OCI-LY1 (cell line): ENCODE measurements around the gene KCNH6.

Experiments
- H2AFZ ChIP-seq: fragments of 200-600 bp; sonication (generic), shearing (Covaris generic); 2 replicates; pipeline ENCODE4 v1.6.0; 2014; ENCODE audit warnings: antibody characterized with exemption, mild to moderate bottlenecking, low read length
- H3F3A ChIP-seq: fragments of 200-600 bp; sonication (generic), shearing (Covaris generic); 2 replicates; pipeline ENCODE4 v1.6.0; 2014; ENCODE audit warnings: mild to moderate bottlenecking, antibody characterized with exemption, low read length, moderate library complexity; ENCODE audit not compliant: insufficient read depth
- H3K27ac ChIP-seq: fragments of 200-600 bp; sonication (generic); 2 replicates; pipeline ENCODE4 v1.5.1; 2014; ENCODE audit warnings: low read length, mixed run types, mild to moderate bottlenecking, low read depth; ENCODE audit not compliant: poor library complexity, severe bottlenecking
- H3K27me3 ChIP-seq: fragments of 200-600 bp; sonication (generic); 2 replicates; pipeline ENCODE4 v1.6.0; 2014; ENCODE audit warnings: antibody characterized with exemption, mild to moderate bottlenecking, low read length, moderate library complexity; ENCODE audit not compliant: insufficient read depth
- H3K36me3 ChIP-seq: fragments of 200-600 bp; sonication (generic); 2 replicates; pipeline ENCODE4 v1.6.1; 2014; ENCODE audit warnings: mild to moderate bottlenecking, antibody characterized with exemption, low read length, moderate library complexity, mixed read lengths; ENCODE audit not compliant: insufficient read depth
- H3K4me1 ChIP-seq: fragments of 200-600 bp; sonication (generic); 2 replicates; pipeline ENCODE4 v1.5.1; 2014; ENCODE audit warnings: mild to moderate bottlenecking, low read length, moderate library complexity; ENCODE audit not compliant: insufficient read depth, severe bottlenecking
- H3K4me2 ChIP-seq: fragments of 200-600 bp; sonication (generic), shearing (Covaris generic); 2 replicates; pipeline ENCODE4 v1.6.1; 2014; ENCODE audit warnings: low read length
- H3K4me3 ChIP-seq: fragments of 200-600 bp; sonication (generic); 2 replicates; pipeline ENCODE4 v1.5.1; 2014; ENCODE audit warnings: low read length, low read depth, mild to moderate bottlenecking, mixed read lengths; ENCODE audit not compliant: poor library complexity, severe bottlenecking
- H3K79me2 ChIP-seq: fragments of 200-600 bp; shearing (Covaris generic); 2 replicates; pipeline ENCODE4 v1.6.1; 2016; ENCODE audit warnings: mixed run types, low read length, mixed read lengths; ENCODE audit not compliant: insufficient read depth
- H3K9ac ChIP-seq: fragments of 200-600 bp; sonication (generic), shearing (Covaris generic); 2 replicates; pipeline ENCODE4 v1.6.1; 2014; ENCODE audit warnings: mild to moderate bottlenecking, low read length, mixed read lengths
- H3K9me2 ChIP-seq: fragments of 200-600 bp; sonication (generic), shearing (Covaris generic); 2 replicates; pipeline ENCODE4 v1.6.1; 2014; ENCODE audit warnings: low read depth, mild to moderate bottlenecking, low read length, mixed read lengths
- H3K9me3 ChIP-seq: fragments of 200-600 bp; shearing (Covaris generic); 2 replicates; pipeline ENCODE4 v1.6.1; 2014; ENCODE audit warnings: low read length, mixed read lengths
- H4K20me1 ChIP-seq: fragments of 200-600 bp; sonication (generic), shearing (Covaris generic); 2 replicates; pipeline ENCODE4 v1.6.0; 2016; ENCODE audit warnings: mild to moderate bottlenecking, low read length; ENCODE audit not compliant: insufficient read depth
- CTCF ChIP-seq: fragments of 200-600 bp; sonication (generic), shearing (Covaris generic); IDR thresholded peaks from 2 replicates; pipeline ENCODE4 v1.5.1; 2017; ENCODE audit warnings: mild to moderate bottlenecking, antibody characterized with exemption, low read length, moderate library complexity, mixed read lengths
- EZH2 ChIP-seq: fragments of 200-600 bp; sonication (generic), shearing (Covaris generic); IDR thresholded peaks from 2 replicates; pipeline ENCODE4 v1.8.0; 2017; ENCODE audit warnings: borderline replicate concordance, mixed run types, mild to moderate bottlenecking, antibody characterized with exemption, low read length, moderate library complexity, mixed read lengths

Gene KCNH6

GRCh38 chr17:63488851-63489250 is 34.3 kb upstream of the KCNH6 start:
- H3K4me1 ChIP-seq = peaks cover 5% of the 10 kb centered on the region
- H3F3A ChIP-seq = no peaks in the 10 kb centered on the region
- H3K9ac ChIP-seq = no peak overlapping the region
- no peak overlapping the region for H3K4me2 ChIP-seq
- H3K27ac ChIP-seq = no peak overlapping the region
- no peaks in the 10 kb centered on the region; the same call in 1 of the 2 replicates for H3K27me3 ChIP-seq
- no peaks in the 10 kb centered on the region for H4K20me1 ChIP-seq
- no peaks in the 10 kb centered on the region for H3K9me2 ChIP-seq
- H3K79me2 ChIP-seq = no peaks in the 10 kb centered on the region
- TF ChIP-seq CTCF = no peak
- no peak for TF ChIP-seq EZH2
- H2AFZ ChIP-seq = no peak overlapping the region
- no peak overlapping the region for H3K4me3 ChIP-seq
- no peaks in the 10 kb centered on the region for H3K9me3 ChIP-seq
- no peaks in the 10 kb centered on the region for H3K36me3 ChIP-seq

DNA sequence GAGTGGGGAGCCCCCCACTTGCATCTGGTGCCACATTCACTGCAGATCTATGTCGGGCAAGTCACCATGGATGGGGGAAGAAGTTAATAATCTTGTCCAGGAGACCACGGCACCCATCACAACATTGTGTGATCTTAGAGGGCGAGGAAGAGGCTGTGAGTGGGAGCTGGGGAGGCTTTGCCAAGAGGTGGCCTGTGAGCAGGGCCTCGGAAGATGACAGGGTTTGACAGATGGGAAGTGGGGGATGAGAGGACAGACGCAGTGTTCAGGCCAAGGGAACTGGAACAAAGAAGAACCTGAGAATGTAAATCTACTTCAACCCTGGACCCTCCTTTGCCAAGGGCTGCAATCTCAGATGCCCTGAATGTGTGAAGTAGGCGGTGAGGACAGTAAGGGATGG is 33.9 kb upstream of the KCNH6 start:
- Histone ChIP-seq H2AFZ (no peak overlapping the region), H3F3A (no peaks in the 10 kb centered on the region), H3K9ac (no peak overlapping the region), H3K27me3 (no peaks in the 10 kb centered on the region; the same call in 1 of the 2 replicates), H3K9me3 (no peaks in the 10 kb centered on the region), H3K79me2 (no peaks in the 10 kb centered on the region), H3K36me3 (no peaks in the 10 kb centered on the region), H3K27ac (no peak overlapping the region), H4K20me1 (no peaks in the 10 kb centered on the region), H3K4me2 (no peak overlapping the region), H3K4me3 (no peak overlapping the region), H3K9me2 (no peaks in the 10 kb centered on the region), H3K4me1 (peaks cover 5% of the 10 kb centered on the region)
- TF ChIP-seq EZH2 = no peak
- no peak for TF ChIP-seq CTCF

DNA sequence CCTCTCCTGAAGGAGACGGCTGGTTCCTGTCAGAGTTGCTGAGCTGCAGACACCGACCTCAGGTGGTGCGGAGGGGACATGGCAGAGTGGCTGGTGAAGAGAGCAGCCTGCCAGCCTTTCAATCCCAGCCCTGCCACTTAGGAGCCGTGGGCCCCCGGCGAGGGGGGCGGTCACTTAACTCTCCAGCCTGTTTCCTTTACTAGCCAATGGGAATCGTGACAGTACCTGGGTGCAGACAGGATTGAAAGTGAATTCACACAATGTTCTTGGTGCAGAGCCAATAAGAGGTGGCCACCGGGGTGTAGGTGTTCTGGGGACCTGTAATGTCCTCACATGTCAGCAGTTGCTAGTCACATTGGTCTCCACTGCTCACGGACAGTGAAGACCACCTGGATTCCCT is 32.8 kb upstream of the KCNH6 start:
- Histone ChIP-seq H2AFZ (no peak overlapping the region), H3K27ac (no peak overlapping the region), H3K79me2 (no peaks in the 10 kb centered on the region), H3K4me1 (peaks cover 5% of the 10 kb centered on the region), H3K4me2 (no peak overlapping the region), H3K27me3 (no peaks in the 10 kb centered on the region; the same call in 1 of the 2 replicates), H3K36me3 (no peaks in the 10 kb centered on the region), H3K4me3 (no peak overlapping the region), H3K9me2 (no peaks in the 10 kb centered on the region), H3F3A (no peaks in the 10 kb centered on the region), H3K9me3 (no peaks in the 10 kb centered on the region), H3K9ac (no peak overlapping the region), H4K20me1 (no peaks in the 10 kb centered on the region)
- TF ChIP-seq CTCF (no peak), EZH2 (no peak)
